Transverse colon (tissue), 4 donors: ENCODE data around the gene DOCK7. TPM values are rescaled to one million over a fixed set of nuclear protein-coding genes. Genes with fewer than 3 reads are reported as not detected.

Experiments
- DNase-seq: peaks from one replicate; pipeline ENCODE4 v3.0.0-alpha.2; 2019
- H3K27ac ChIP-seq, 4 donors: fragments of 200-600 bp; sonication (generic); 2 replicates each; pipeline ENCODE4 v1.5.1; 2016 to 2018; ENCODE audit warnings: inconsistent platforms in 4 of 4
- H3K27me3 ChIP-seq: fragments of 200-600 bp; sonication (generic); 2 replicates; pipeline ENCODE4 v1.5.1; 2017; ENCODE audit warnings: inconsistent platforms
- H3K36me3 ChIP-seq, 4 donors: fragments of 200-600 bp; sonication (generic); 2 replicates each; pipeline ENCODE4 v1.5.1; 2017 to 2019; ENCODE audit warnings: inconsistent platforms in 4 of 4
- H3K4me1 ChIP-seq, 4 donors: fragments of 200-600 bp; sonication (generic); 2 replicates each; pipeline ENCODE4 v1.5.1; 2017 to 2020; ENCODE audit warnings: inconsistent platforms in 4 of 4
- H3K4me3 ChIP-seq, 4 donors: fragments of 200-600 bp; sonication (generic); 1 replicate in 1 of 4; 2 replicates in 3 of 4; pipeline versions ENCODE4 v1.5.1 to v1.6.1; 2017 to 2019; ENCODE audit warnings: inconsistent platforms in 4 of 4
- H3K9me3 ChIP-seq, 2 donors: fragments of 200-600 bp; sonication (generic); 2 replicates each; pipeline ENCODE4 v1.5.1; 2017 to 2019; ENCODE audit warnings: inconsistent platforms in 2 of 2
- EP300 ChIP-seq: sonication (generic); formaldehyde crosslinking; IDR thresholded peaks from one replicate; pipeline ENCODE4 v1.6.1; 2017; ENCODE audit warnings: antibody characterized with exemption, low read depth
- POLR2A ChIP-seq: fragments of 450-650 bp; IDR thresholded peaks from one replicate; pipeline ENCODE4 v1.6.1; 2016; ENCODE audit warnings: antibody characterized with exemption, mild to moderate bottlenecking, moderate library complexity
- POLR2AphosphoS5 ChIP-seq, 3 donors: sonication (generic); formaldehyde crosslinking; IDR thresholded peaks; one replicate each; pipeline ENCODE4 v1.6.1; 2016; ENCODE audit warnings: antibody characterized with exemption in 3 of 3
- WGBS, 2 donors: methylation state at CpG; one replicate each; pipeline ENCODE4 v1.1.5; 2018; ENCODE audit warnings: low coverage in 1 of 2; 5-methylcytosine and 5-hydroxymethylcytosine counted together
- in situ Hi-C, 4 donors: fragments of 200-750 bp; cut with MboI; loops; one replicate each; pipeline versions ENCODE4 v1.15.0 to v1.15.1; 2017; ENCODE audit warnings: low sequenced_read_pairs in 3 of 4, low pct_ligation_motif_present in 1 of 4, low pct_unique_long_range_greater_than_20kb in 1 of 4
- intact Hi-C: fragments of 100-400 bp; cut with DNase I; formaldehyde crosslinking; loops from one replicate; pipeline ENCODE4 v1.15.1; 2023; ENCODE audit warnings: low total_unique reads
- total RNA-seq, 4 donors: library from RNA; depleted of rRNA; stranded (reverse); fragments of >200 nt; gene quantifications; one replicate each; pipeline ENCODE4 v1.1.0, GENCODE V29; 2016
- TF ChIP-seq, protein P1 (sequence below), 5 experiments: fragments of 200-600 bp in 3 of 5; fragments of 450-650 bp in 2 of 5; sonication (generic) in 3 of 5; IDR thresholded peaks; 1 replicate in 2 of 5; 2 replicates in 3 of 5; pipeline ENCODE4 v1.5.1; 2016 to 2017; ENCODE audit warnings: antibody characterized with exemption in 5 of 5, inconsistent platforms in 3 of 5, mild to moderate bottlenecking in 2 of 5, moderate library complexity in 1 of 5

Gene DOCK7
- total RNA-seq, 4 donors from 2014 or later = 33.7 to 138 (median 58.1) TPM

DNA sequence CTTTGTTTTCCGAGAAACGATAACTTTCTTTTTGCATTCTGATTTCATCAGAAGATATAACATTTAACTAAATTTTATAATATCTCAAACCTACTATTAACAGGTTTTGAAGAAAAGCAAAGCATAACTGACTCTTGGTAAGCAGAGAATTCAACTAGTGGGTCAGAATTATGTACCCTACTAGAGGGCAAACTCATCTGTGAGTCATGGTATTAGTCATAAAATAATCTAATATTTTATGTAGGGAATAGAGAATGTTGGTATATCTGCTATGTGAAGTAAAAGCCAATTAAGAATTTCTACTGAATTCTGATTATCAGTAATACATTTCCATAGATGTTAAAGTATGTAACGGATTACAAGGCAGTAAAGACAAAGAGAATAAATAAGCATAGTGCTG, 194.5 kb downstream of the DOCK7 start:
- 98% methylated on average over 3 of the region's 3 CpGs for WGBS, 2 donors
- H3K36me3 ChIP-seq = peaks cover 0 to 31% (median 14%) of the 10 kb centered on the region in 4 donors
- DNase-seq = no peak
- H3K27me3 ChIP-seq = no peaks in the 10 kb centered on the region
- no peak overlapping the region for H3K4me3 ChIP-seq
- intact Hi-C loops = no loop called here
- TF ChIP-seq POLR2AphosphoS5 (IDR thresholded peaks at IDR 0.05) (no peak), EP300 (no peak), POLR2A (no peak)
- TF ChIP-seq, protein P1, sequence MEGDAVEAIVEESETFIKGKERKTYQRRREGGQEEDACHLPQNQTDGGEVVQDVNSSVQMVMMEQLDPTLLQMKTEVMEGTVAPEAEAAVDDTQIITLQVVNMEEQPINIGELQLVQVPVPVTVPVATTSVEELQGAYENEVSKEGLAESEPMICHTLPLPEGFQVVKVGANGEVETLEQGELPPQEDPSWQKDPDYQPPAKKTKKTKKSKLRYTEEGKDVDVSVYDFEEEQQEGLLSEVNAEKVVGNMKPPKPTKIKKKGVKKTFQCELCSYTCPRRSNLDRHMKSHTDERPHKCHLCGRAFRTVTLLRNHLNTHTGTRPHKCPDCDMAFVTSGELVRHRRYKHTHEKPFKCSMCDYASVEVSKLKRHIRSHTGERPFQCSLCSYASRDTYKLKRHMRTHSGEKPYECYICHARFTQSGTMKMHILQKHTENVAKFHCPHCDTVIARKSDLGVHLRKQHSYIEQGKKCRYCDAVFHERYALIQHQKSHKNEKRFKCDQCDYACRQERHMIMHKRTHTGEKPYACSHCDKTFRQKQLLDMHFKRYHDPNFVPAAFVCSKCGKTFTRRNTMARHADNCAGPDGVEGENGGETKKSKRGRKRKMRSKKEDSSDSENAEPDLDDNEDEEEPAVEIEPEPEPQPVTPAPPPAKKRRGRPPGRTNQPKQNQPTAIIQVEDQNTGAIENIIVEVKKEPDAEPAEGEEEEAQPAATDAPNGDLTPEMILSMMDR (IDR thresholded peaks at IDR 0.05) = no peak
- H3K9me3 ChIP-seq = no peaks in the 10 kb centered on the region
- in situ Hi-C loops = no loop called here
- no peak overlapping the region for H3K27ac ChIP-seq
- H3K4me1 ChIP-seq = no peaks in the 10 kb centered on the region

DNA sequence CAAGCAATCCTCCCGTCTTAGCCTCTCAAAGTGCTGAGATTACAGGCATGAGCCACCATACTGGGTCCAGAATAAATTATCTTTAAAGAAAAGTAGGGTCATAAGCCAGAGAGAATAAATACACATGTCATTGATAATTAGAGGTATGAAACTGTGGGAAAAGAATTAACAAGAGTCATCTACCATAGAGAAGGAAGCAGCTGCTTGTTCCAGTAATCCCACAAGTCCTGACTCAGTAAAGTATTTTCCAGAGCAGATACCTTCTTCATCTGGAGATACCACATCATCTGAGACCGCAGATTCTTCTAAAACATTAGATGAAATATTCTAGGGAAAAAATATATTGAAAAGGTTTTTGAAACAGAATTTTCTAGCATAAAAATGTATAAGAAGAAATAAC, 195.7 kb downstream of the DOCK7 start:
- in situ Hi-C loops (no loop called here), intact Hi-C loops (no loop called here)
- no peak overlapping the region for H3K4me3 ChIP-seq
- no peak overlapping the region for H3K27ac ChIP-seq
- TF ChIP-seq POLR2A = no peak
- no peak for TF ChIP-seq POLR2AphosphoS5 (IDR thresholded peaks at IDR 0.05)
- TF ChIP-seq EP300 = no peak
- TF ChIP-seq, protein P1 (IDR thresholded peaks at IDR 0.05) = no peak
- no peak for DNase-seq
- H3K9me3 ChIP-seq = no peaks in the 10 kb centered on the region
- H3K4me1 ChIP-seq = no peaks in the 10 kb centered on the region
- peaks cover 0 to 39% (median 14%) of the 10 kb centered on the region in 4 donors for H3K36me3 ChIP-seq
- 97 to 100% methylated on average over 2 of the region's 2 CpGs for WGBS, 2 donors
- H3K27me3 ChIP-seq = no peaks in the 10 kb centered on the region

DNA sequence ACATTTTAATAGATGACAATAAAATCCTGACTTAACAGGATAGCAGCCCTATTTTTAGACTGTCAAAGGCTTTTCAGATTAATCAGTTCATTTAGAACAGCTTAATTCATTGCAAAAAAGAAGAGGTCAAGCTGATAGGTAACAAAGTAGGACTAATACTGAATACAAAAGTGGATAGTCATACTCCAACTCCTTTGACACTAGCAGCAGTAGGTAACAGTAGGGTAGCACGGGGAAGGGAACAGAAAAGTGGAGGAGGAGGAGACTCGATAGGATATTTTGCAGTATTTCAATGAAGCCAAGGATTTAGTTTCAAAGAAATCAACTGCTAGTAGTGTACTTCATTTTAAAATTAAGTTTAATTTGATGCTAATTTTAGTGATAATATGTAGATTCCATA, 200.2 kb downstream of the DOCK7 start:
- no peak for DNase-seq
- Histone ChIP-seq H3K27ac (no peak overlapping the region), H3K4me3 (no peak overlapping the region), H3K27me3 (no peaks in the 10 kb centered on the region), H3K4me1 (no peaks in the 10 kb centered on the region), H3K9me3 (no peaks in the 10 kb centered on the region), H3K36me3 (peaks cover 0 to 20% (median 7%) of the 10 kb centered on the region in 4 donors)
- TF ChIP-seq POLR2A (no peak), POLR2AphosphoS5 (IDR thresholded peaks at IDR 0.05) (no peak), EP300 (no peak)
- TF ChIP-seq, protein P1 (IDR thresholded peaks at IDR 0.05) = no peak
- 82 to 92% methylated on average over 2 of the region's 2 CpGs for WGBS, 2 donors
- in situ Hi-C loops = no loop called here
- intact Hi-C loops = no loop called here

DNA sequence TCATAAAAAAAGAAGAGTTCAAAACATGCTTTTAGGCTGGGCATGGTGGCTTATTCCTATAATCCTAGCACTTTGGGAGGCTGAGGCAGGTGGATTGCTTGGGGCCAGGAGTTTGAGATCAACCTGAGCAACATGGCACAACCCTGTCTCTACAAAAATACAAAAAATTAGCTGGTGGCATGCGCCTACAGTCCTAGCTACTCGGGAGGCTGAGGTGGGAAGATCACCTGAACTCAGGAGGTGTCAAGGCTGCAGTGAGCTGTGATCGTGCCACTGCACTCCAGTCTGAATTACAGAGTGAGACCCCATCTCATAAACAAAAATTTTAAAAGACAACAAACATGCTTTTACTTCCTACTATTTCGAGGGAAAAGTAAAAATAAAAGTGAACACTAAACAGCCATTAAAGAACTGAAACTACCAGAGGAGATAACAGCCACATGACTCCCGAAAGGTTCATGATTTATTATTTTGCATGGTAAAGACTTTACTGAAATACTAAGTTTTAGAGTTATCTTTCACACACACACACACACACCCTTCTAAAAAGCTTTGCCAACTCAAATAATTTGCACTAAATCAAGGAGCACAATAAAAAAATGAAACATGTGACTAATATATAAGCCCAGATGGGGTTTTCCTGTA, 203.2 kb downstream of the DOCK7 start:
- TF ChIP-seq POLR2AphosphoS5 (IDR thresholded peaks at IDR 0.05) (no peak), EP300 (no peak), POLR2A (no peak)
- TF ChIP-seq, protein P1 (IDR thresholded peaks at IDR 0.05) = no peak
- Histone ChIP-seq H3K36me3 (peaks cover 0 to 17% (median 0%) of the 10 kb centered on the region in 4 donors), H3K9me3 (no peaks in the 10 kb centered on the region), H3K4me1 (no peaks in the 10 kb centered on the region), H3K27me3 (no peaks in the 10 kb centered on the region), H3K27ac (no peak overlapping the region), H3K4me3 (no peak overlapping the region)
- intact Hi-C loops = no loop called here
- no peak for DNase-seq
- 75 to 80% methylated on average over 5 of the region's 5 CpGs for WGBS, 2 donors
- in situ Hi-C loops = no loop called here
